GM08714 (cell line): Measurements from ENCODE around the gene LCN6.
A peak's percentile ranks its signal among the peaks of the same experiment; 100 is the strongest.

Experiments
- H3K4me3 ChIP-seq: fragments of 200-500 bp; sonication (Bioruptor generic); 2 replicates; pipeline ENCODE4 v1.5.1; 2014; ENCODE audit warnings: mild to moderate bottlenecking, low read length, inconsistent platforms
- ZNF274 ChIP-seq: IDR thresholded peaks from 2 replicates; pipeline ENCODE4 v1.6.1; 2012; ENCODE audit warnings: mild to moderate bottlenecking, low read depth, low read length

LCN6 gene

GRCh38 chr9:136722093-136722968 is 26.0 kb downstream of the LCN6 start:
- no peak overlapping the region for H3K4me3 ChIP-seq
- no peak for TF ChIP-seq ZNF274

- TF ChIP-seq ZNF274: no peak
- H3K4me3 ChIP-seq: no peak overlapping the region
These were observed 26.8 kb downstream of the LCN6 start for GRCh38 chr9:136721339-136722092.

- TF ChIP-seq ZNF274: no peak
These were observed 27.4 kb downstream of the LCN6 start for GRCh38 chr9:136720898-136721338.

GRCh38 chr9:136720251-136720897 is 28.0 kb downstream of the LCN6 start:
- TF ChIP-seq ZNF274: no peak
- H3K4me3 ChIP-seq: no peak overlapping the region

More at GRCh38 chr9:136720898-136721338, 27.4 kb downstream of the LCN6 start:
- no peak overlapping the region for H3K4me3 ChIP-seq

- no peak overlapping the region for H3K4me3 ChIP-seq
- no peak for TF ChIP-seq ZNF274
These were observed 29.0 kb downstream of the LCN6 start for GRCh38 chr9:136719195-136719880.

GRCh38 chr9:136718345-136719194 is 29.8 kb downstream of the LCN6 start:
- no peak overlapping the region for H3K4me3 ChIP-seq
- no peak for TF ChIP-seq ZNF274

- no peak overlapping the region for H3K4me3 ChIP-seq
- TF ChIP-seq ZNF274: no peak
These were observed 30.9 kb downstream of the LCN6 start for GRCh38 chr9:136717399-136717798.

- no peak overlapping the region for H3K4me3 ChIP-seq
- TF ChIP-seq ZNF274: no peak
These were observed 33.4 kb downstream of the LCN6 start for GRCh38 chr9:136714893-136715274.

GRCh38 chr9:136714096-136714892 is 34.0 kb downstream of the LCN6 start:
- TF ChIP-seq ZNF274: no peak
- no peak overlapping the region for H3K4me3 ChIP-seq

- H3K4me3 ChIP-seq: no peak overlapping the region; the same call in 1 of the 2 replicates
- no peak for TF ChIP-seq ZNF274
These were observed 34.8 kb downstream of the LCN6 start for GRCh38 chr9:136713550-136713949.

- H3K4me3 ChIP-seq: peak overlapping the region; percentile 4; the same call in 1 of the 2 replicates
- no peak for TF ChIP-seq ZNF274
These were observed 35.4 kb downstream of the LCN6 start for GRCh38 chr9:136712690-136713544.
